ENCODE results near the gene HMCN1.

Gene HMCN1

GRCh38 chr1:185920602-185921001 is 186.4 kb downstream of the HMCN1 start:
- DNase-seq: peak; percentile 41

GRCh38 chr1:185921636-185922035 is 187.4 kb downstream of the HMCN1 start:
- no peak for DNase-seq

GRCh38 chr1:185926588-185926987 is 192.4 kb downstream of the HMCN1 start:
- DNase-seq: no peak

- no peak for DNase-seq
Measured at GRCh38 chr1:185929776-185930175, 195.6 kb downstream of the HMCN1 start.

- no peak for DNase-seq
Measured at GRCh38 chr1:185931438-185931837, 197.2 kb downstream of the HMCN1 start.

- no peak for DNase-seq
Measured at GRCh38 chr1:185933580-185933979, 199.4 kb downstream of the HMCN1 start.

- no peak for DNase-seq
Measured at GRCh38 chr1:185934476-185935189, 200.4 kb downstream of the HMCN1 start.

GRCh38 chr1:185935360-185935759 is 201.2 kb downstream of the HMCN1 start:
- no peak for DNase-seq

GRCh38 chr1:185936641-185937040 is 202.4 kb downstream of the HMCN1 start:
- DNase-seq: peak; percentile 86

- no peak for DNase-seq
Measured at GRCh38 chr1:185938396-185938795, 204.2 kb downstream of the HMCN1 start.

- DNase-seq: no peak
Measured at GRCh38 chr1:185939142-185939541, 205.0 kb downstream of the HMCN1 start.

- DNase-seq: no peak
Measured at GRCh38 chr1:185942961-185943360, 208.8 kb downstream of the HMCN1 start.

- no peak for DNase-seq
Measured at GRCh38 chr1:185956881-185957280, 222.7 kb downstream of the HMCN1 start.

GRCh38 chr1:185957441-185958363 is 223.5 kb downstream of the HMCN1 start:
- DNase-seq: no peak

- peak; percentile 4 for DNase-seq
Measured at GRCh38 chr1:185960422-185961321, 226.5 kb downstream of the HMCN1 start.

- DNase-seq: no peak
Measured at GRCh38 chr1:185961664-185962063, 227.5 kb downstream of the HMCN1 start.

GRCh38 chr1:185964946-185965345 is 230.8 kb downstream of the HMCN1 start:
- DNase-seq: no peak

GRCh38 chr1:185965870-185966269 is 231.7 kb downstream of the HMCN1 start:
- DNase-seq: no peak

- DNase-seq: no peak
Measured at GRCh38 chr1:185966471-185966870, 232.3 kb downstream of the HMCN1 start.

GRCh38 chr1:185969028-185969427 is 234.8 kb downstream of the HMCN1 start:
- DNase-seq: no peak

- no peak for DNase-seq
Measured at GRCh38 chr1:185969524-185969991, 235.4 kb downstream of the HMCN1 start.

- no peak for DNase-seq
Measured at GRCh38 chr1:185971688-185972087, 237.5 kb downstream of the HMCN1 start.
